HepG2 (cell line): Measurements from ENCODE around the gene RPS27A. TPM values are rescaled to one million over a fixed set of nuclear protein-coding genes. Genes with fewer than 3 reads are reported as not detected.

Source experiments
- BORCS8-MEF2B ChIP-seq: sonication (generic); formaldehyde crosslinking; IDR thresholded peaks from 2 replicates; pipeline ENCODE4 v1.8.0; 2022; ENCODE audit warnings: mild to moderate bottlenecking, missing genetic modification reagents
- CCDC6 ChIP-seq: sonication (generic); formaldehyde crosslinking; IDR thresholded peaks from 2 replicates; pipeline ENCODE4 v1.8.1; 2022; ENCODE audit warnings: mild to moderate bottlenecking, missing genetic modification reagents, moderate library complexity
- FIP1L1 ChIP-seq: fragments of 200-400 bp; formaldehyde crosslinking; IDR thresholded peaks from 2 replicates; pipeline ENCODE4 v1.6.1; 2018; ENCODE audit warnings: low read depth, mild to moderate bottlenecking, low read length, moderate library complexity, borderline replicate concordance; ENCODE audit not compliant: insufficient read depth
- FOSL2 ChIP-seq: sonication (generic); formaldehyde crosslinking; IDR thresholded peaks from 2 replicates; pipeline ENCODE4 v1.4.0; 2020; ENCODE audit warnings: missing genetic modification reagents
- GZF1 ChIP-seq: sonication (generic); formaldehyde crosslinking; IDR thresholded peaks from 2 replicates; pipeline ENCODE4 v1.5.1; 2020; ENCODE audit warnings: mild to moderate bottlenecking, missing genetic modification reagents
- KDM2A ChIP-seq: sonication (generic); formaldehyde crosslinking; IDR thresholded peaks from 2 replicates; pipeline ENCODE4 v1.4.0; 2020; ENCODE audit warnings: low read depth, missing genetic modification reagents, borderline replicate concordance
- KLF6 ChIP-seq: IDR thresholded peaks from 2 replicates; pipeline ENCODE4 v1.8.0; 2016; ENCODE audit warnings: missing biosample characterization, missing genetic modification reagents
- NAIF1 ChIP-seq: sonication (generic); formaldehyde crosslinking; IDR thresholded peaks from 2 replicates; pipeline ENCODE4 v1.5.0; 2020; ENCODE audit warnings: mild to moderate bottlenecking, missing genetic modification reagents, borderline replicate concordance
- NFE2L2 ChIP-seq: fragments of 150-350 bp; IDR thresholded peaks from 2 replicates; pipeline ENCODE4 v1.6.1; 2014; ENCODE audit warnings: low read length
- PITX1 ChIP-seq: sonication (generic); formaldehyde crosslinking; IDR thresholded peaks from 2 replicates; pipeline ENCODE4 v1.5.1; 2020; ENCODE audit warnings: mild to moderate bottlenecking, missing genetic modification reagents
- RBFOX2 ChIP-seq: fragments of 200-400 bp; formaldehyde crosslinking; IDR thresholded peaks from 2 replicates; pipeline ENCODE4 v1.6.1; 2017; ENCODE audit warnings: low read depth, mild to moderate bottlenecking, low read length
- RORA ChIP-seq: sonication (generic); formaldehyde crosslinking; IDR thresholded peaks from 2 replicates; pipeline ENCODE4 v1.5.0; 2020; ENCODE audit warnings: mild to moderate bottlenecking, missing genetic modification reagents, moderate library complexity
- SRF ChIP-seq: IDR thresholded peaks from 2 replicates; pipeline ENCODE4 v1.6.1; 2011; ENCODE audit warnings: mild to moderate bottlenecking, low read depth, low read length, moderate library complexity
- SRSF1 ChIP-seq: fragments of 200-400 bp; formaldehyde crosslinking; optimal IDR thresholded peaks from 2 replicates; pipeline ENCODE3; 2017; ENCODE audit warnings: mild to moderate bottlenecking, low read depth, low read length, moderate library complexity
- TAF1 ChIP-seq: sonication (generic); formaldehyde crosslinking; IDR thresholded peaks from 2 replicates; pipeline ENCODE4 v1.4.0; 2020; ENCODE audit warnings: missing genetic modification reagents
- TARDBP ChIP-seq: sonication (generic); formaldehyde crosslinking; IDR thresholded peaks from 2 replicates; pipeline ENCODE4 v1.8.0; 2022; ENCODE audit warnings: mild to moderate bottlenecking, missing genetic modification reagents
- XBP1 ChIP-seq: sonication (generic); formaldehyde crosslinking; IDR thresholded peaks from 2 replicates; pipeline ENCODE4 v1.5.0; 2020; ENCODE audit warnings: missing genetic modification reagents
- ZBTB20 ChIP-seq: sonication (generic); formaldehyde crosslinking; IDR thresholded peaks from 2 replicates; pipeline ENCODE4 v1.8.1; 2023; ENCODE audit warnings: missing genetic modification reagents, low read depth, mild to moderate bottlenecking, borderline replicate concordance
- ZBTB21 ChIP-seq: sonication (generic); formaldehyde crosslinking; IDR thresholded peaks from 2 replicates; pipeline ENCODE4 v1.4.0; 2020; ENCODE audit warnings: missing genetic modification reagents
- ZNF136 ChIP-seq: sonication (generic); formaldehyde crosslinking; IDR thresholded peaks from 2 replicates; pipeline ENCODE4 v1.8.1; 2022; ENCODE audit warnings: low read depth, mild to moderate bottlenecking, moderate library complexity, missing genetic modification reagents
- ZNF644 ChIP-seq: IDR thresholded peaks from 2 replicates; pipeline ENCODE4 v1.6.1; 2016; ENCODE audit warnings: low read depth
- polyA plus RNA-seq, 8 experiments: library from polyadenylated mRNA; depleted of rRNA in 3 of 8; stranded (reverse) in 7 of 8; unstranded in 1 of 8; fragments of >200 nt; fragmentation: Illumina TruSeq in 4 of 8; extraction: Trizol in 4 of 8; gene quantifications; 2 replicates each; pipeline versions ENCODE4 v1.2.1 to v1.2.3, GENCODE V29; 2011 to 2016; ENCODE audit warnings: low read depth in 4 of 8, missing spikeins in 1 of 8, mixed read lengths in 1 of 8; ENCODE audit not compliant: insufficient read depth in 1 of 8
- total RNA-seq, 5 experiments: library from RNA; depleted of rRNA; stranded (reverse); fragments of >200 nt; fragmentation: Illumina TruSeq; extraction: Trizol; gene quantifications; 2 replicates each; pipeline ENCODE4 v1.2.3, GENCODE V29; 2016; ENCODE audit warnings: low read depth in 1 of 5
- TF ChIP-seq, protein P1 (sequence below): sonication (generic); formaldehyde crosslinking; IDR thresholded peaks from 2 replicates; pipeline ENCODE4 v1.9.0; 2021; ENCODE audit warnings: missing genetic modification reagents, mild to moderate bottlenecking, borderline replicate concordance
- TF ChIP-seq, protein P2 (sequence below): sonication (generic); formaldehyde crosslinking; IDR thresholded peaks from 2 replicates; pipeline ENCODE4 v1.4.0; 2020; ENCODE audit warnings: missing genetic modification reagents
- TF ChIP-seq, protein P3 (sequence below): sonication (generic); formaldehyde crosslinking; IDR thresholded peaks from 2 replicates; pipeline ENCODE4 v1.4.0; 2020; ENCODE audit warnings: missing genetic modification reagents, borderline replicate concordance
- TF ChIP-seq, protein P4 (sequence below): IDR thresholded peaks from 2 replicates; pipeline ENCODE4 v1.6.1; 2016; ENCODE audit warnings: mild to moderate bottlenecking

RPS27A gene
- total and polyA plus RNA-seq, 2 of the 13 experiments (the other 11 are each of a cell fraction or from before 2014, with no cell fraction given): 2,779 to 3,269 TPM

DNA sequence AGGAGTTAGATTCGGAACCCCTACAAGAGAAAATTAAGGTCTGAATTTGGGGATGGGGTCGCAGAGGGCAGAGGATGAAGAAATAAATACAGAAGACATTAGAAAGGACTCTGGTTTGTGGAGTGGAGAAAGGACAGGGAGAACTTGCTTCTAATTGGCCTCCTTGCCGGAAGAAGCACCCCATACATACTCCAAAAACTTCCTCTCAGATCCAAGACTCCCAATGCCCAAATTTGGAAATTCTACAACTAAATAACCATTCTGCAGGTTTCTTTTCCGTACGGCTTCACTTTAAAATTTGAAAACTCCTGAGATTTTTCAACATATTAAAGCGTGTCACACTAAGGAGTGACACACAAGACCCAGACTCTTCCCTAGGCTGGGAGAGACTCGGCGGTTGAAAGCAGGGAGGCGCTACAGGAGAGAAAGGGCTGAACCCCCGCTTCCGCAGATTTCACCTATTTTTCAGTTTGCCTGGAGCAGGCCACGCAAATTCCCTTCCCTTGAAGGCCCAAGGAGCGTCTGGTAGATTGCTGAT is 873 bp upstream of the RPS27A start (continued):
- TF ChIP-seq, protein P1, sequence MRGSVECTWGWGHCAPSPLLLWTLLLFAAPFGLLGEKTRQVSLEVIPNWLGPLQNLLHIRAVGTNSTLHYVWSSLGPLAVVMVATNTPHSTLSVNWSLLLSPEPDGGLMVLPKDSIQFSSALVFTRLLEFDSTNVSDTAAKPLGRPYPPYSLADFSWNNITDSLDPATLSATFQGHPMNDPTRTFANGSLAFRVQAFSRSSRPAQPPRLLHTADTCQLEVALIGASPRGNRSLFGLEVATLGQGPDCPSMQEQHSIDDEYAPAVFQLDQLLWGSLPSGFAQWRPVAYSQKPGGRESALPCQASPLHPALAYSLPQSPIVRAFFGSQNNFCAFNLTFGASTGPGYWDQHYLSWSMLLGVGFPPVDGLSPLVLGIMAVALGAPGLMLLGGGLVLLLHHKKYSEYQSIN (CRISPR knock-in tag): no peak
- TF ChIP-seq NFE2L2 (no peak), XBP1 (no peak), RBFOX2 (0 out of 2 replicates have a peak, but pooled peaks have one; percentile 8), CCDC6 (no peak), KLF6 (CRISPR knock-in tag) (no peak), NAIF1 (CRISPR knock-in tag) (peak; percentile 24; the same call in 1 of the 2 replicates), SRSF1 (no peak), ZNF136 (CRISPR knock-in tag) (no peak), GZF1 (CRISPR knock-in tag) (no peak), TAF1 (CRISPR knock-in tag) (no peak), SRF (peak; percentile 97), FOSL2 (no peak), ZBTB21 (CRISPR knock-in tag) (no peak), PITX1 (CRISPR knock-in tag) (no peak), FIP1L1 (no peak), BORCS8-MEF2B (CRISPR knock-in tag) (no peak), ZNF644 (CRISPR knock-in tag) (no peak), KDM2A (CRISPR knock-in tag) (no peak), ZBTB20 (no peak), TARDBP (CRISPR knock-in tag) (no peak; the same call in 1 of the 2 replicates), RORA (no peak)
- TF ChIP-seq, protein P2, sequence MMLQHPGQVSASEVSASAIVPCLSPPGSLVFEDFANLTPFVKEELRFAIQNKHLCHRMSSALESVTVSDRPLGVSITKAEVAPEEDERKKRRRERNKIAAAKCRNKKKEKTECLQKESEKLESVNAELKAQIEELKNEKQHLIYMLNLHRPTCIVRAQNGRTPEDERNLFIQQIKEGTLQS (CRISPR knock-in tag): no peak
- TF ChIP-seq, protein P3, sequence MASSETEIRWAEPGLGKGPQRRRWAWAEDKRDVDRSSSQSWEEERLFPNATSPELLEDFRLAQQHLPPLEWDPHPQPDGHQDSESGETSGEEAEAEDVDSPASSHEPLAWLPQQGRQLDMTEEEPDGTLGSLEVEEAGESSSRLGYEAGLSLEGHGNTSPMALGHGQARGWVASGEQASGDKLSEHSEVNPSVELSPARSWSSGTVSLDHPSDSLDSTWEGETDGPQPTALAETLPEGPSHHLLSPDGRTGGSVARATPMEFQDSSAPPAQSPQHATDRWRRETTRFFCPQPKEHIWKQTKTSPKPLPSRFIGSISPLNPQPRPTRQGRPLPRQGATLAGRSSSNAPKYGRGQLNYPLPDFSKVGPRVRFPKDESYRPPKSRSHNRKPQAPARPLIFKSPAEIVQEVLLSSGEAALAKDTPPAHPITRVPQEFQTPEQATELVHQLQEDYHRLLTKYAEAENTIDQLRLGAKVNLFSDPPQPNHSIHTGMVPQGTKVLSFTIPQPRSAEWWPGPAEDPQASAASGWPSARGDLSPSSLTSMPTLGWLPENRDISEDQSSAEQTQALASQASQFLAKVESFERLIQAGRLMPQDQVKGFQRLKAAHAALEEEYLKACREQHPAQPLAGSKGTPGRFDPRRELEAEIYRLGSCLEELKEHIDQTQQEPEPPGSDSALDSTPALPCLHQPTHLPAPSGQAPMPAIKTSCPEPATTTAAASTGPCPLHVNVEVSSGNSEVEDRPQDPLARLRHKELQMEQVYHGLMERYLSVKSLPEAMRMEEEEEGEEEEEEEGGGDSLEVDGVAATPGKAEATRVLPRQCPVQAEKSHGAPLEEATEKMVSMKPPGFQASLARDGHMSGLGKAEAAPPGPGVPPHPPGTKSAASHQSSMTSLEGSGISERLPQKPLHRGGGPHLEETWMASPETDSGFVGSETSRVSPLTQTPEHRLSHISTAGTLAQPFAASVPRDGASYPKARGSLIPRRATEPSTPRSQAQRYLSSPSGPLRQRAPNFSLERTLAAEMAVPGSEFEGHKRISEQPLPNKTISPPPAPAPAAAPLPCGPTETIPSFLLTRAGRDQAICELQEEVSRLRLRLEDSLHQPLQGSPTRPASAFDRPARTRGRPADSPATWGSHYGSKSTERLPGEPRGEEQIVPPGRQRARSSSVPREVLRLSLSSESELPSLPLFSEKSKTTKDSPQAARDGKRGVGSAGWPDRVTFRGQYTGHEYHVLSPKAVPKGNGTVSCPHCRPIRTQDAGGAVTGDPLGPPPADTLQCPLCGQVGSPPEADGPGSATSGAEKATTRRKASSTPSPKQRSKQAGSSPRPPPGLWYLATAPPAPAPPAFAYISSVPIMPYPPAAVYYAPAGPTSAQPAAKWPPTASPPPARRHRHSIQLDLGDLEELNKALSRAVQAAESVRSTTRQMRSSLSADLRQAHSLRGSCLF (CRISPR knock-in tag): no peak
- TF ChIP-seq, protein P4, sequence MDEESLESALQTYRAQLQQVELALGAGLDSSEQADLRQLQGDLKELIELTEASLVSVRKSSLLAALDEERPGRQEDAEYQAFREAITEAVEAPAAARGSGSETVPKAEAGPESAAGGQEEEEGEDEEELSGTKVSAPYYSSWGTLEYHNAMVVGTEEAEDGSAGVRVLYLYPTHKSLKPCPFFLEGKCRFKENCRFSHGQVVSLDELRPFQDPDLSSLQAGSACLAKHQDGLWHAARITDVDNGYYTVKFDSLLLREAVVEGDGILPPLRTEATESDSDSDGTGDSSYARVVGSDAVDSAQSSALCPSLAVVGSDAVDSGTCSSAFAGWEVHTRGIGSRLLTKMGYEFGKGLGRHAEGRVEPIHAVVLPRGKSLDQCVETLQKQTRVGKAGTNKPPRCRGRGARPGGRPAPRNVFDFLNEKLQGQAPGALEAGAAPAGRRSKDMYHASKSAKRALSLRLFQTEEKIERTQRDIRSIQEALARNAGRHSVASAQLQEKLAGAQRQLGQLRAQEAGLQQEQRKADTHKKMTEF: no peak
